GM23338 (cell line): ENCODE measurements around the gene NHS. TPM values are rescaled to one million over a fixed set of nuclear protein-coding genes. Genes with fewer than 3 reads are reported as not detected.

Experiments used
- ATAC-seq: fragments of 200-7000 bp; cut with Tn5 transposase; 3 replicates; pipeline ENCODE4 v1.9.1; 2020
- DNase-seq: peaks from one replicate; pipeline ENCODE4 v3.0.0-alpha.2; 2015; ENCODE audit warnings: low spot score
- H2AFZ ChIP-seq: fragments of 200-600 bp; sonication (generic); 2 replicates; pipeline ENCODE4 v1.8.0; 2016; ENCODE audit warnings: antibody characterized with exemption, mild to moderate bottlenecking, moderate library complexity
- H3F3A ChIP-seq: fragments of 200-600 bp; sonication (generic); replicated peaks from 2 replicates; pipeline ENCODE4 v1.8.0; 2017; ENCODE audit warnings: antibody characterized with exemption, mixed run types, low read depth
- H3K27ac ChIP-seq: fragments of 200-600 bp; sonication (generic); 2 replicates; pipeline ENCODE4 v1.6.1; 2016; ENCODE audit warnings: low read depth
- H3K27me3 ChIP-seq: fragments of 200-600 bp; sonication (generic); 2 replicates; pipeline ENCODE4 v1.8.0; 2016; ENCODE audit warnings: mild to moderate bottlenecking, mixed run types, moderate library complexity; ENCODE audit not compliant: insufficient read depth
- H3K36me3 ChIP-seq: fragments of 200-600 bp; sonication (generic); 2 replicates; pipeline ENCODE4 v1.8.0; 2016; ENCODE audit warnings: mild to moderate bottlenecking; ENCODE audit not compliant: insufficient read depth
- H3K4me1 ChIP-seq: fragments of 200-600 bp; sonication (generic); 2 replicates; pipeline ENCODE4 v1.8.0; 2016; ENCODE audit warnings: mild to moderate bottlenecking, moderate library complexity; ENCODE audit not compliant: insufficient read depth
- H3K4me2 ChIP-seq: fragments of 200-600 bp; sonication (generic); 2 replicates; pipeline ENCODE4 v1.7.1; 2017; ENCODE audit warnings: mixed run types
- H3K4me3 ChIP-seq: fragments of 200-600 bp; sonication (generic); 2 replicates; pipeline ENCODE4 v1.6.1; 2016; ENCODE audit warnings: mixed run types
- H3K79me2 ChIP-seq: fragments of 200-600 bp; sonication (generic); replicated peaks from 2 replicates; pipeline ENCODE4 v1.8.0; 2017; ENCODE audit warnings: mild to moderate bottlenecking; ENCODE audit not compliant: insufficient read depth
- H3K9me2 ChIP-seq: fragments of 200-600 bp; sonication (generic); 2 replicates; pipeline ENCODE4 v1.8.0; 2017; ENCODE audit not compliant: insufficient read depth
- H4K20me1 ChIP-seq: fragments of 200-600 bp; sonication (generic); replicated peaks from 2 replicates; pipeline ENCODE4 v1.8.0; 2017; ENCODE audit warnings: mild to moderate bottlenecking; ENCODE audit not compliant: insufficient read depth
- H3K27ac Mint-ChIP-seq: 2 replicates; pipeline ENCODE4 v1.8.0; 2020; ENCODE audit warnings: inconsistent platforms, mild to moderate bottlenecking, moderate library complexity, mixed read lengths
- H3K27me3 Mint-ChIP-seq: 3 replicates; pipeline ENCODE4 v1.8.0; 2022; ENCODE audit warnings: low read depth, mild to moderate bottlenecking, moderate library complexity, mixed read lengths, inconsistent platforms; ENCODE audit not compliant: insufficient read depth, poor library complexity
- H3K36me3 Mint-ChIP-seq: 3 replicates; pipeline ENCODE4 v1.8.0; 2021; ENCODE audit warnings: low read depth, mild to moderate bottlenecking, inconsistent platforms, moderate library complexity, mixed read lengths
- H3K4me1 Mint-ChIP-seq: 3 replicates; pipeline ENCODE4 v1.8.0; 2020; ENCODE audit warnings: mild to moderate bottlenecking, inconsistent platforms, mixed read lengths
- H3K4me3 Mint-ChIP-seq: 3 replicates; pipeline ENCODE4 v1.8.0; 2021; ENCODE audit warnings: moderate library complexity, mild to moderate bottlenecking, inconsistent platforms, mixed read lengths
- H3K9me3 Mint-ChIP-seq: 3 replicates; pipeline ENCODE4 v1.8.0; 2020; ENCODE audit warnings: moderate library complexity, mild to moderate bottlenecking, inconsistent platforms, mixed read lengths
- CREB1 ChIP-seq: fragments of 250-450 bp; sonication (Bioruptor Pico); IDR thresholded peaks from 2 replicates; pipeline ENCODE4 v1.5.0; 2020; ENCODE audit warnings: low read depth, mild to moderate bottlenecking, moderate library complexity
- CTCF ChIP-seq, 2 experiments: fragments of 200-600 bp in 1 of 2; sonication (generic) in 1 of 2; conservative IDR thresholded peaks; 2 replicates each; pipeline versions ENCODE4 v1.5.1 to v1.6.1; 2016 to 2017; ENCODE audit warnings: antibody characterized with exemption in 2 of 2, low read depth in 2 of 2, mild to moderate bottlenecking in 2 of 2, moderate library complexity in 1 of 2
- ETS1 ChIP-seq: IDR thresholded peaks from 2 replicates; pipeline ENCODE4 v1.6.1; 2016; ENCODE audit warnings: antibody characterized with exemption
- EZH2 ChIP-seq: fragments of 200-600 bp; sonication (generic); IDR thresholded peaks from one replicate; pipeline ENCODE4 v1.8.0; 2017; ENCODE audit warnings: antibody characterized with exemption, mild to moderate bottlenecking, low read depth; ENCODE audit not compliant: unreplicated experiment
- JUNB ChIP-seq: IDR thresholded peaks from one replicate; pipeline ENCODE4 v1.6.1; 2016; ENCODE audit warnings: antibody characterized with exemption; ENCODE audit not compliant: unreplicated experiment
- NANOG ChIP-seq: IDR thresholded peaks from 2 replicates; pipeline ENCODE4 v1.6.1; 2016; ENCODE audit warnings: antibody characterized with exemption, borderline replicate concordance
- POLR2AphosphoS5 ChIP-seq: IDR thresholded peaks from 2 replicates; pipeline ENCODE4 v1.6.1; 2016; ENCODE audit warnings: antibody characterized with exemption, low read depth
- REST ChIP-seq: IDR thresholded peaks from one replicate; pipeline ENCODE4 v1.6.1; 2018; ENCODE audit warnings: antibody characterized with exemption; ENCODE audit not compliant: unreplicated experiment
- STAT1 ChIP-seq: IDR thresholded peaks from one replicate; pipeline ENCODE4 v1.6.1; 2016; ENCODE audit warnings: antibody characterized with exemption; ENCODE audit not compliant: unreplicated experiment
- ZNF331 ChIP-seq: fragments of 250-450 bp; sonication (Bioruptor Pico); IDR thresholded peaks from 2 replicates; pipeline ENCODE4 v1.5.0; 2020; ENCODE audit warnings: low read depth, mild to moderate bottlenecking, moderate library complexity
- polyA plus RNA-seq: library from polyadenylated mRNA; unstranded; fragments of >200 nt; fragmentation: Nextera tagmentation; extraction: Ambion mirVana; gene quantifications from 2 replicates; pipeline ENCODE4 v1.2.1, GENCODE V29; 2016
- total RNA-seq: library from RNA; depleted of rRNA; stranded (reverse); fragments of >200 nt; shearing (Covaris generic); gene quantifications from 2 replicates; pipeline ENCODE4 v1.2.3, GENCODE V29; 2014

Gene NHS
- total and polyA plus RNA-seq, 2 experiments from 2014 or later = 1.8 to 8.2 TPM

GRCh38 chrX:17409566-17410290 is 34.7 kb downstream of the NHS start:
- H3K4me2 ChIP-seq = peak overlapping the region; percentile 57
- H3K4me1 ChIP-seq = peaks cover 44% of the 10 kb centered on the region
- no peaks in the 10 kb centered on the region; the same call in 1 of the 2 replicates for H3K79me2 ChIP-seq
- no peaks in the 10 kb centered on the region for H3K9me2 ChIP-seq
- H3F3A ChIP-seq = no peaks in the 10 kb centered on the region
- peak overlapping the region; percentile 48 for H3K4me3 Mint-ChIP-seq
- peaks cover 4% of the 10 kb centered on the region for H3K27me3 ChIP-seq
- TF ChIP-seq JUNB (no peak), NANOG (0 out of 2 replicates have a peak, but pooled peaks have one; percentile 11)
- H3K36me3 Mint-ChIP-seq = no peaks in the 10 kb centered on the region
- H3K27ac Mint-ChIP-seq = no peak overlapping the region
- H3K9me3 Mint-ChIP-seq = no peaks in the 10 kb centered on the region
- ATAC-seq (peak; percentile 73), DNase-seq (peak; percentile 50)
- H3K36me3 ChIP-seq = no peaks in the 10 kb centered on the region
- H3K27ac ChIP-seq = no peak overlapping the region
- peaks cover 2% of the 10 kb centered on the region for H3K27me3 Mint-ChIP-seq
- no peaks in the 10 kb centered on the region for H4K20me1 ChIP-seq
- H3K4me3 ChIP-seq = peak overlapping the region; percentile 41; the same call in 1 of the 2 replicates
- peaks cover 42% of the 10 kb centered on the region for H3K4me1 Mint-ChIP-seq
- H2AFZ ChIP-seq = no peak overlapping the region

- no peaks in the 10 kb centered on the region for H4K20me1 ChIP-seq
- no peak for ATAC-seq
- DNase-seq = no peak
- no peak overlapping the region for H3K4me3 ChIP-seq
- no peaks in the 10 kb centered on the region for H3K36me3 Mint-ChIP-seq
- H3K4me1 ChIP-seq = peaks cover 53% of the 10 kb centered on the region
- no peak overlapping the region for H3K4me3 Mint-ChIP-seq
- H3F3A ChIP-seq = no peaks in the 10 kb centered on the region
- no peaks in the 10 kb centered on the region for H3K36me3 ChIP-seq
- no peaks in the 10 kb centered on the region for H3K9me2 ChIP-seq
- no peak overlapping the region for H3K27ac Mint-ChIP-seq
- H3K9me3 Mint-ChIP-seq = no peaks in the 10 kb centered on the region
- peaks cover 2% of the 10 kb centered on the region for H3K27me3 Mint-ChIP-seq
- H3K4me1 Mint-ChIP-seq = peaks cover 51% of the 10 kb centered on the region
- no peak overlapping the region for H2AFZ ChIP-seq
- H3K4me2 ChIP-seq = peak overlapping the region; percentile 57
- no peaks in the 10 kb centered on the region; the same call in 1 of the 2 replicates for H3K79me2 ChIP-seq
- no peak overlapping the region for H3K27ac ChIP-seq
- peaks cover 4% of the 10 kb centered on the region for H3K27me3 ChIP-seq
- TF ChIP-seq ETS1 (no peak), CTCF (conservative IDR thresholded peaks at IDR 0.05; ENCODE audit: low read depth in 2 of 2) (no peak), CREB1 (CRISPR knock-in tag) (no peak), STAT1 (no peak), ZNF331 (CRISPR knock-in tag) (no peak), REST (no peak), POLR2AphosphoS5 (no peak), JUNB (no peak), EZH2 (no peak)
Observed at GRCh38 chrX:17410651-17411050, 35.7 kb downstream of the NHS start.
